Cardiac fibroblast (primary cell): ENCODE measurements around the gene SLC15A4.

Source experiments
- DNase-seq, 2 donors: peaks; one replicate each; pipeline versions ENCODE4 v3.0.0 to v3.0.0-alpha.2; 2010; ENCODE audit warnings: low read depth in 2 of 2
- H3K4me3 ChIP-seq, 2 donors: replicated peaks in 1 of 2; 1 replicate in 1 of 2; 2 replicates in 1 of 2; pipeline ENCODE4 v1.5.1; 2011; ENCODE audit warnings: low read depth in 2 of 2, low read length in 2 of 2, mild to moderate bottlenecking in 2 of 2, moderate library complexity in 1 of 2
- CTCF ChIP-seq: IDR thresholded peaks from one replicate; pipeline ENCODE4 v1.5.1; 2011; ENCODE audit warnings: low read depth, mild to moderate bottlenecking, low read length, inconsistent platforms

Gene SLC15A4

DNA sequence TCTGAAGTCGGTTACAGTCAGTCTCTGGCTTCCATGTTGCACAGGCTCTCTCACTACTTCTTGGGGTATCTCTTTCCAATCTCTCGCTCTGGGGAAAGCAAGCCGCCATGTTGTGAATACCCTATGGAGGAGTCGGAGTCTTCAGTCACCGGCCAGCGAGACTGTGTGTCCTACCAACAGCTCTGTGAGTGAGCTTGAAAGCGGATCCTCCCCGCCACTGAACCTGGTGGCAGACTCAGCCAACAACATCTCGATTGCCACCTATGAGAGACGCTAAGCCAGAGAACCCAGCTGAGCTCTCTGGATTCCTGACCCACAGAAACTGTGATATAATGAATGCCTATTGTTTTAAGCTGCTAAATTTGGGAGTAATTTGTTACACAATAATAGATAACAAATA lies 51.5 kb downstream of the SLC15A4 start:
- TF ChIP-seq CTCF, result no peak
- no peak for DNase-seq
- no peak overlapping the region for H3K4me3 ChIP-seq

DNA sequence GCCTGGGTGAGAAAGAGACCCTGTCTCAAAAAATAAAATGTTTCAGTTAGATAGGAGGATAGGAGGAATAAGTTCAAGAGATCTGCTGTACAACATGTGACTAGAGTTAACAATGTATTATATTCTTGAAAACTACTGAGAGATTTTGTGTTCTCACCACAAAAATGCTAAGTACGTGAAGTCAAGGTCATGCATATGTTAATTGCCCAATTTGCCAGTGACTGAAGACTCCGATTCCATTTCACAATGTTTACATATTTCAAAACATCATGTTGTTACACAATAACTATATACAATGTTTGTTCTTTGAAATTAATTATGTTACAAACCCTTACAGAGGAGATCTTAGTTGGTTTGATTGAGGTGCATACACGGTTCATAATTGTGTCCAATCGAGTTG lies 52.1 kb downstream of the SLC15A4 start:
- TF ChIP-seq CTCF, result no peak
- H3K4me3 ChIP-seq, result no peak overlapping the region
- DNase-seq, result peak in 1 of 2 donors; percentile 27

DNA sequence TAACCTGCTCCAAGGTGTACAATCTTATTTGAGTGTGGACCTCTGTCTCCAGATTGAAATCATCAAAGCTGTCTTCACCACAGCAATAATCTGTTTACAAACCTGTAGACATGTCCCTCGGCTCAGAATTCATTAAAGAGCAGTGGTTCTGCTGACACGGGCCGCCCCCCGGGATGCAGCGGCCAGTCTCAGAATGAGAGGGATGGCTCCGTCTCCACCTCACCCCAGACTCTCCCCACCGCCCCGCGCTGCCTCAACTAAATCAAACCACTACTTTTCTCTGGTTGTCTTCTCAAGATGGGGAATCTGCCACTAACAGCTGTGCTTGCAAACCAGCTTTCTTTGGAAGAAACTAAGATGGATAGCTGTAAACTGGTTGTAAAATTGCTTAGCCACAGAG lies 56.2 kb downstream of the SLC15A4 start:
- no peak for DNase-seq
- TF ChIP-seq CTCF, result no peak
- no peak overlapping the region for H3K4me3 ChIP-seq

DNA sequence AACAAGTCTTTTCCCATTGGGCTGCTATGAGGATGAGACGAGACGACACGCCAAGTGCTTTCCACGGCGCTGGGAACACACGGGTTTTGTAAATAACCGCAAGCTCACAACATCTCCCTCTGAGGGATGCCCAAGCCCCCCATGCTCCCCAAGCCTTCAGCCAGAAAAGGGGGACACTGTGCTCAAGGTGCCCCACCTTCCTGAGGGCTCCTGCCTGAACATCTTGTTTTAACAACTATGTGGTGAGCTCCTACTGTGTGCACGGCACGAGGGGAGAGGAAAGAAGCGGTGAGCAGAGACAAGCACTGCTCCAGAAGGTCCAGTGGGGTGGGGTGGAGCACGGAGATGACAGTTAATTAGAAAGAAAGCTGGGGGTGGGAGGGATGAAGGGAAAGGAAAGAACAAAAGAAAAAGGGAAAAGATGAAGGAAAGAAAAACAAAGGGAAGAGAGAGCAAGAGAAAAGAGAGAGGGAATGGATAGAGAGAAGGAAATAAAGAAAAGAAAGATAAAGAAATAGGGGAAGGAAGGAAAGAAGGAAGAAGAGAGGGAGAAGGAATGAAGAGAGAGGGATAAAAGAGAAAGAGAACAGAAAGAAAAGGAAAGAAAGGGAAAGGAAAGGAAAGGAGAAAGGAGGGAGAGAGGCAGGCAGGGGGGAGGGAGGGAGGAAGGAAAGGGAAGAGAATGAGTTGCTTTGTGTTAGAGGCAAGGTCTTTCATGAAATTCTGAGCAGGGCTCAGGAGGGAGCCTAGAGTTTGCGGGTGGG lies 56.8 kb downstream of the SLC15A4 start:
- DNase-seq, result no peak
- H3K4me3 ChIP-seq, result no peak overlapping the region
- TF ChIP-seq CTCF, result no peak

GRCh38 chr12:128763395-128763794 lies 60.4 kb downstream of the SLC15A4 start:
- DNase-seq, result no peak
- H3K4me3 ChIP-seq, result no peak overlapping the region
- no peak for TF ChIP-seq CTCF

GRCh38 chr12:128761379-128761790 lies 62.4 kb downstream of the SLC15A4 start:
- no peak for TF ChIP-seq CTCF
- no peak overlapping the region for H3K4me3 ChIP-seq
- DNase-seq, result no peak

- H3K4me3 ChIP-seq, result no peak overlapping the region
- DNase-seq, result no peak
- TF ChIP-seq CTCF, result no peak
Measured at GRCh38 chr12:128755566-128755965, 68.2 kb downstream of the SLC15A4 start.
